ENCODE measurements around the gene RAB4B.
"Not testable (repeated sequence)": the region's sequence is repeated elsewhere in the genome, so short reads cannot be mapped to it uniquely, and the experiment has no call there.

The RAB4B gene

GRCh38 chr19:40829205-40829604 is 51.2 kb downstream of the RAB4B start (continued):
- TF ChIP-seq PRDM6 (tag by site-specific recombination; IDR thresholded peaks at IDR 0.05) (no peak), MYNN (tag by site-specific recombination; IDR thresholded peaks at IDR 0.05; ENCODE audit: borderline replicate concordance) (no peak), ZNF23 (tag by site-specific recombination; IDR thresholded peaks at IDR 0.05; ENCODE audit: borderline replicate concordance) (no peak), ZNF571 (tag by site-specific recombination; IDR thresholded peaks at IDR 0.05) (no peak), KLF8 (tag by site-specific recombination; IDR thresholded peaks at IDR 0.05) (no peak), ZNF48 (tag by site-specific recombination; IDR thresholded peaks at IDR 0.05) (no peak), ZNF707 (tag by site-specific recombination; IDR thresholded peaks at IDR 0.05) (no peak), ZNF626 (tag by site-specific recombination; IDR thresholded peaks at IDR 0.05) (no peak), ZNF214 (tag by site-specific recombination; IDR thresholded peaks at IDR 0.05; ENCODE audit: borderline replicate concordance) (no peak), YY1 (tag by site-specific recombination; IDR thresholded peaks at IDR 0.05) (no peak), ZNF280D (tag by site-specific recombination; IDR thresholded peaks at IDR 0.05) (peak; percentile 92), ZNF211 (tag by site-specific recombination; IDR thresholded peaks at IDR 0.05; ENCODE audit: low read depth) (0 out of 2 replicates have a peak, but pooled peaks have one; percentile 9), OVOL3 (tag by site-specific recombination; IDR thresholded peaks at IDR 0.05) (no peak)

- Histone ChIP-seq H3K36me3 (ENCODE audit: control insufficient read depth in 2 of 2, insufficient read depth in 1 of 2, low read length in 2 of 2) (peaks cover 9 to 14% of the 10 kb centered on the region in 2 experiments; a peak in 2 of 3 replicates), H3K27ac (ENCODE audit: extremely low read depth, low read depth, low read length) (peak overlapping the region; percentile 30; the same call in 1 of the 2 replicates), H3K4me1 (ENCODE audit: control insufficient read depth, insufficient read depth, low read length) (peaks cover 26% of the 10 kb centered on the region)
- POLR2A ChIA-PET = interaction anchor here (1.6 kb wide), 1 partner anchor 8 kb away, joined by 5 read pairs; no protein-coding TSS in a partner anchor
- CTCF ChIA-PET = interaction anchor here (0.7 to 1.6 kb wide), 4 partner anchors 11 to 167 kb away, joined by 3 to 8 read pairs (median 4); no protein-coding TSS in a partner anchor
- not testable (repeated sequence) for H3K9me3 ChIP-seq (ENCODE audit: control insufficient read depth, insufficient read depth, low read depth, low read length); H3K4me3 ChIP-seq (ENCODE audit: low read depth, low read length)
Observed at GRCh38 chr19:40830741-40831140, 52.7 kb downstream of the RAB4B start.

DNA sequence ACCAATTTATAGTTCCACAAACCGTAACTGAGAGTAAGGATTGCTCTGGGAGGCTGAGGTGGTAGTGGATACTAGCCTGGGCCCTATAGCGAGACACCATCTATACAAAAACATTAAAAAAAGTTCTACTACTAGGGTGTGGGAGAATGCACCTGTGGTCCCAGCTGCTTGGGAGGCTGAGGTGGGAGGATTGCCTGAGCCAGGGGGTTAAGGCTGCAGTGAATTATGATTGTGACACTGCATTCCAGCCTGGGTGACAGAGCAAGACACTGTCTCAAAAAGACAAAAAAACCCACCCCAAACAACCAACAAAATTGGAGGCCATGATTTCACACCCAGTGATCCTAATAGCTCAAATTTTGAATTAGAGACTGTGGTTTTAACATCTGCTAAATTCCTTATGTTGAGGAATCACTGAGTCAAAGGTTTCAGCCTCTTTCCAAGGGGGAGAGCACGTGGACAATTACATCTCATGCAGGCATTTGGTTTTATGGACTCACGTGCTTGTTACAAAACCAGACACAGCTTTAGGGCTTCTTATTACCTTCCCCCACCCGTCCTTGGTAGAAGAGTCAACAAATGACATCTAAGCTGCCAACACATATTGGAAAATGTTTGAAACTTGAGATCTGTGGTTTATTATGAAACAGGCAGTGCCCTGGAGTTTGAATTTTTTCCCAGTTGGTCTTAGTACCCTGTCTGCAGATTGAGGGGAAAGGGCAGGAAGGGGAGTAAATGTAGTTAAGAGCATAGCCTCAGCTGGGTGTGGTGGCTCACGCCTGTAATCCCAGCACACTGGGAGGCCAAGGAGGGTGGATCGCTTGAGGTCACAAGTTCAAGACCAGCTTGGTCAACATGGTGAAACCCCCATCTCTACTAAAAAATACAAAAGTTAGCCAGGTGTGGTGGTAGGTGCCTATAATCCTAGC is 53.7 kb downstream of the RAB4B start:
- POLR2A ChIA-PET = interaction anchor here (0.6 to 2.9 kb wide), 14 partner anchors 9 to 433 kb away, joined by 3 to 14 read pairs (median 4); partner anchors contain the start of genes ACTMAP, HNRNPUL1, RAB4B and SNRPA
- peaks cover 26% of the 10 kb centered on the region for H3K4me1 ChIP-seq (ENCODE audit: control insufficient read depth, insufficient read depth, low read length)
- H3K9me3 ChIP-seq (ENCODE audit: control insufficient read depth, insufficient read depth, low read depth, low read length) = no peaks in the 10 kb centered on the region
- no peak overlapping the region for H3K4me3 ChIP-seq (ENCODE audit: low read depth, low read length)
- peak overlapping the region; percentile 84 for H3K27ac ChIP-seq (ENCODE audit: extremely low read depth, low read depth, low read length)
- peaks cover 9 to 11% of the 10 kb centered on the region in 2 experiments; a peak in 2 of 3 replicates for H3K36me3 ChIP-seq (ENCODE audit: control insufficient read depth in 2 of 2, insufficient read depth in 1 of 2, low read length in 2 of 2)
- CTCF ChIA-PET = interaction anchor here (0.6 to 2.5 kb wide), 7 partner anchors 12 to 108 kb away, joined by 3 to 25 read pairs (median 4); no protein-coding TSS in a partner anchor
- TF ChIP-seq ELK4 (IDR thresholded peaks at IDR 0.05; ENCODE audit: borderline replicate concordance, low read depth, low read length) (no peak), CTCF (tag by site-specific recombination; IDR thresholded peaks at IDR 0.05) (no peak), ZNF555 (tag by site-specific recombination; conservative IDR thresholded peaks at IDR 0.05) (no peak), ZBTB49 (tag by site-specific recombination; IDR thresholded peaks at IDR 0.05; ENCODE audit: low read depth) (no peak), ZFP3 (tag by site-specific recombination; IDR thresholded peaks at IDR 0.05; ENCODE audit: low read depth) (no peak)
- TF ChIP-seq, protein P1, sequence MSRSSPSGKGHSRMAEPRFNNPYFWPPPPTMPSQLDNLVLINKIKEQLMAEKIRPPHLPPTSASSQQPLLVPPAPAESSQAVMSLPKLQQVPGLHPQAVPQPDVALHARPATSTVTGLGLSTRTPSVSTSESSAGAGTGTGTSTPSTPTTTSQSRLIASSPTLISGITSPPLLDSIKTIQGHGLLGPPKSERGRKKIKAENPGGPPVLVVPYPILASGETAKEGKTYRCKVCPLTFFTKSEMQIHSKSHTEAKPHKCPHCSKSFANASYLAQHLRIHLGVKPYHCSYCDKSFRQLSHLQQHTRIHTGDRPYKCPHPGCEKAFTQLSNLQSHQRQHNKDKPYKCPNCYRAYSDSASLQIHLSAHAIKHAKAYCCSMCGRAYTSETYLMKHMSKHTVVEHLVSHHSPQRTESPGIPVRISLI (tag by site-specific recombination; IDR thresholded peaks at IDR 0.05) = 0 out of 2 replicates have a peak, but pooled peaks have one; percentile 81
